ENCODE measurements around the gene PUM1.

PUM1 gene

DNA sequence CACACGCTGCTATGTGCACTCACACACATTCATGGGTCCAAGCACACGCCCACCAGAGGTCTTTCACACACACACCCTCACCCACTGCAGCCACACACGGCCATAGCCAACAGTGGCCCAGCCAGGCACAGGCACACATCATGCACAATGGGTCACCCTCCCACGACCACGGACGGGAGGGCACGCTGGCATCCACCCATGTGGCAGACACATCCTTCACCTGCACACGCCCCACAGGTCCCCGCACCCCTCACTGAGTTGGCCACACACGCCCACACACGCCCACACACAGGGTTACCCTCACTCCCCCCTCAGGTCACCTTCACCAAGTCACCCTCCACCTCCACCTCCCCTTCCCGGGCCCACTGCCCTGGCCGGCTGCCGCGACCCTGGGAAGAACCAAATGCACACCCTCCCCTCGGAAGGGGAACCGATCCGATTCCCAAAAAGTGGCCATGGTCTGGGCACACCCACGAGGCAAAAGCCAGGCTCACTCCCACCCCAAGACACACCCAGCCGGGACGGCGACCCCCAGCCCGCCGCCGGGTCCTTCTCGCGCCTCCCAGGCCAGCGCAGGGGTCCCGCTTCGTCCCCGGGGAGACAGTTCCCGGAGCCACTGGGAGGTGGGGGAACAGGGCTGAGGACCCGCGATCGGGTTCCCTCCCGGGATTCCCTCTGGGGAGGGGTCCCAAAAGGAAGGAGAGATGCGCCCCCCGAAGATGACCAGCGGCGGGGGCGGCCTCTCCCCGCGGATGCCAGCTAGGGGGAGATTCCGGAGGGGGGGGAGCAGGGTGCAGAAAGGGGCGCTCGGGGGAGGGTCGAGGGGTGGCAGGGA, 157.8 kb downstream of the PUM1 start:
- no peak for DNase-seq (ENCODE audit: low read depth in 1 of 2, low spot score in 1 of 2)

DNA sequence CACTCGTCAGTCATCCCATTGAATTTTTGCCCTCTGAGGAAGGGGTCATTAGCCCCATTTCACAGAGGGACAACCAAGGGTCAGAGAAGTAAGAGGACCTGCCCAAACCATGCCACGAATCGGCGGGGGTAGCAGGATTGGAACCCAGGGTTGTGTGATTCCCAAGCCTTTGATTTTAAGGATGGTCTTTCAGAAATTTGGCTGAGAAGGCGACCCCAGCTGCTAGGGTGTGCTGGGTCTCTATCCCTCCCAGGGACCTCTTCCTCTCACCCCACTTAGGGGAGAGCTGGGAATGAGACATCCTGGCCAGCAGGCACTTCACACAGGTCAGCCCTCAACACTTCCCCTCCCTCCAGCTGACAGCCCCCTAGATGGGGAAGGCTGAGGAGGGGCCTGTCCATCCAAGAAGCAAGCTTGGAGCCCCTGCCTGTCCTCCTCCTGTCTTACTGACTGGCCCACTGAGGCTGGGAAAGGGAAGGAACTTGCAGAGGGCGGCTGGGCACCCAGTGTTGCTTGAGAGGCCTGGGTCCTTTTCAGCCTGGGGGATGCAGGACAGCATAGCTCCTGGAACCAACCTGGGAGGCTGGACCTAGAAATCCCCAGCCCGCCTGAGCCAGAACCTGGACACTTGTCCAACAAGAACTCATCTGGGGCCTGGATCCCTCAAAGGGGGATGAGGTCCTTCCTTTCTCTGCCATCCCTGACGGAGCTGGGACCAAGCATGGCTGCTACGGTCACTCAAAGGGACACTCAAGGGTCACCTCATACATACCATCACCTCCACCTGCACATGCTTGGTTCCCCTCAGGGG, 158.7 kb downstream of the PUM1 start:
- DNase-seq (ENCODE audit: low read depth in 1 of 2, low spot score in 1 of 2): no peak

DNA sequence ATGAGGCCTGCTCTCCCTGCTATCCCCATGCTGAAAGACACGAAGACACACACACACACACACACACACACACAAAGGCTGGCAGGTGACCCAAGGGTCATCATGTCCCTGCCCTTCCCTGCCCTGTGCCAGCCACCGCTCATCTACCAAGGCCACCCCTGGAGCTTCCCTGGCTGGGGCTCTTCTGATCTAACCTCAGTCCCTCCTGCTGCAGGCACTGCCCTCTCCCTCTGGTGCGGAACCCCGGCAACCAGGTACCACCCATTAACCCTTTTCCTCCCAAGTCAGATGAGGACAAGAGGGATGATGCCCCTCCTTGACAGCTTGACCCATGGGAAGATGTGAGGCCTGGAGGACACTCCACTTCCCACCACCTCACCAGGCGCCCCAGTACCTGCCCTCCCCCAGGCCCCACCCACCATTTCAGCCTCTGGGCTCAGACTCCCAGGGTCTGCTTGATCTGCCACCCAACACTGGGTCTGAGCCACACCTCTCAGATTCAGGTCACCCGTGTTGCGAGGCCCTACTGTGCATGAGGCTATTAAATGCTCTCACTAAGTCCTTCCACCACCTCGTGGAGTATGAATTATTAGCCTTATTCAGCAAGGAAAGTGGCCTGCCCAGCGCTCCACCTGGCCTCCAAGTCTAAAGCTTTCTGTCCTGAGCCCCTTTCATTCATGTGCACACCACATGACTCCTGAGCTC, 159.4 kb downstream of the PUM1 start:
- DNase-seq (ENCODE audit: low read depth in 1 of 2, low spot score in 1 of 2): no peak

DNA sequence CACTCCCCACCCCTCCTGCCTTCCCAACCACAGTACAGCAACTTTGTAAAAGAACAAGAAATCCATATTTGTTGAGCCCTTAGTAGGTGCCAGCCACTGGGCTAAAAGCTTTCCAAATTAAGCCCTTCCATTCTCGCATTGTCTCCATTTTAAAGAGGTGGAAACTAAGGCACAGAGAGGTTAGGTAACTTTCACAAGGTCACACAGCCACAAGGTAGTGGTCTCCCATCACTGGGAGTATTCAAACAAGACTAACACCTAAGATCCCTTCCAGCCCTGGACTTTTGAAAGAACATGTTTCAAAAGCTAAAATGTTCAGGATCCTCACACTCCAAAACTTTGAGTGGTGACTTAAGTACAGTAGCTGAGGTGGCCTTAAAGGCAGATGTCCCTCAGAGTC, 160.1 kb downstream of the PUM1 start:
- DNase-seq (ENCODE audit: low read depth in 1 of 2, low spot score in 1 of 2): no peak

DNA sequence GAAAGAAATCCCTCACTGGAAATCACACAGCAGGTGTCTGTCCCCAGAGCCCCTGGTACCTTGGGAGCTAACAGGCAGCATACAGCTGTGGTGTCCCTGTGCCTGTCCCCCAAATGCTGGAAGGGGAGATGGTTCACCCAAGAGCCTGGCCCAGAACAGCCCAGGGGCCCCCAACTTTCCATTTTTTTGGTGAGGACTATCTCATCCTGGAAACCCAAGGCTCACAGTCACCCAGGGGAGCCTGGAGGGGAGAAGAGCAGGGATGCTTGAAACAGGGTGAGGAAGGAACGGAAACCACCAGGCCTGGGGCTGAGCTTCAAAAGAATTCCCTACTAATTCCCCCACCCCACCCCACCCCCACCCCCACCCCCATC, 160.6 kb downstream of the PUM1 start:
- DNase-seq (ENCODE audit: low read depth in 1 of 2, low spot score in 1 of 2): no peak

DNA sequence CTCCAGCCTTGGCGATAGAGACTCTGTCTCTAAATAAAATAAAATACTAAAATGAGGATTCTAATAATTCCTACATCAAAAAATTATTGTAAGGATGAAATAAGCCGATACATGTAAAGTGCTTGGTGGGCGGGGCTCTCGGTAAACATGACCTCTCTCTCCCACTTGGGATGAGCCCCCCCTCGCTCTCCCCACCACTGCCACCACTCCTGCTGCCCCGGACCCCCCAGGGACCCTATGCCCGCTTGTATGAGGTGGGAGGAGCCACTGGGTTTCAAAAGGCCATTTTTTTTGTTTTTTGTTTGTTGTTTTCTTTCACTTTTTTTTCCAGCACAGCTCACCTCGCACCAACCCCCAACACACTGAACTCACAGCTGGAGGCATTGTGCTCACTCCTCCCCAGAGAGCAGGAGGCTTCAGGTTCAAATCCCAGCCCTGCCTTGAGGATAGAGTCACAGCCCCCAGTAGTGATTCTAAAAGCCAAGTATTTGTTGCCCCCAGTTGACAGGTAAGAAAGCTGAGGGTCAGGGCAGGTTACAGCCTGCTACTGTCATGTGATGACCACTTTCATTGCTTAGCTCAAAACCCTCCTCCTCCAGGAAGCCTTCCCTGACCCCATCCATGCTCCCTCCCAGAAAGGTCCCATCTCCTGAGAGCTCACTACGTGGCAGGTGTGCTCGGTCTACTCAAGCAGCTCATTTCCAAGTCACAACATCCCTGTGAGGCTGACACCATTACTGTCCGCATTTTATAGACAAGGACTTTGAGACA, 161.1 kb downstream of the PUM1 start:
- no peak for DNase-seq (ENCODE audit: low read depth in 1 of 2, low spot score in 1 of 2)

DNA sequence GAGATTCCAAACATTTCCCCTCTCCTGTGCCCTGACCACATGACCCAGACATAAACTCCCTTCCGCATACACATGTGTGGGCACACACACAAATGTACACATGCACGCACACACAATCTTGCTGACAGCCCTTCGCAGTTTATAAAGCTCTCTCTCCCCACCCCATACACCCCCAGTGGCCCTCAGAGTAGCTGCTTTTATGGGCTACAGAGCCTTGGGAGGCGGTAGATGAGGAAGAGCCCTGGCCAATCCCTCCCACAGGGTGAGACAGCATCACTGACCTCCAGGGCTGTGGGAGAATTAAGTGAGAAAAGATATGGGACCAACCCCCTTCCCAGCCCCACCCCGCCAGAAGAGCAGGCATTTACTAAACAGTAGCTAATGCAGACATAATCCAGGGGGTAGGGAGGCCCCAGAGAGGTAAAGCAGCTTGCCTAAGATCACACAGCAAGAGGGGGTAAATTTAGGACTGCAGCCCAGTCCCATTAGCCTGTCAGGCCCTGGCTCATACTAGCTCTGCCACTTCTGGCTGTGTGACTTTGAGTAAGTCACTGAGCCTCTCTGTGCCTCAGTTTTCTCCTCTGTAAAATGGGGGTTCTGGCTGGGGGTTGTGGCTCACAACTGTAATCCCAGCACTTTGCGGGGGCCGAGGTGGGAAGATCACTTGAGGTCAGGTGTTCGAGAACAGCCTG, 162.0 kb downstream of the PUM1 start:
- DNase-seq (ENCODE audit: low read depth in 1 of 2, low spot score in 1 of 2): no peak

DNA sequence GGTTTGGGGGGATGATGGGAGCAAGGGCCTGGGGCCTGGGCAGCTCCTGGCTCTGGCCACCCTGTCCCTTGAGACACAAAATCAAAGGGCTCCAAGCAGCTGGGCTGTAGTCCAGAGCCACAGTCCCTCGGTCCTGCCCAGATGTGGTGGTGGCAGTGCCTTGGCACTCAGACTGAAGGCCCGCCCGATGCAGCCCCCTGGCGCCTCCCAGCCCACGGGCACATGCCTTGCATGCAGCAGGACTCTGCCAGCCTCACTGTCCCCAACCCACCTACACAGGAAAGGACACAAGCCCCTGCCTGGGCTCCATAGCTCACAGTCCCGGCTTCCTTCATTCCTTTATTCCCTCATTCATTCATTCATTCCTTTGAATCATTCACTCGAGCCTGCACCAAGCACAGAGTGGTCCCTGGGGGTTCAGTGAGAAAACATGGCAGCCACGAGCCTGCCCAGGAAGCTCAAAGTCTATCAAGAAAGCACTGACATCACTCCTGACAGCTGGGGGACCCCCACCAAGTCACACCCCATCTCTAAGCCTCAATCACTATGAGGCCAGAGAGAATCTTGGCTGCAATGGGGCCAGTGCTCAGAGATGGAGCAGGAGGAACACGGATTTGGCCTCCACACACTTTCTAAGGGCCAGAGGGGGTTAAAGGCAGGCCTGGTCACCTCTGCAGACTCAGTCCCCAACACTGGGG, 162.8 kb downstream of the PUM1 start:
- no peak for DNase-seq (ENCODE audit: low read depth in 1 of 2, low spot score in 1 of 2)

DNA sequence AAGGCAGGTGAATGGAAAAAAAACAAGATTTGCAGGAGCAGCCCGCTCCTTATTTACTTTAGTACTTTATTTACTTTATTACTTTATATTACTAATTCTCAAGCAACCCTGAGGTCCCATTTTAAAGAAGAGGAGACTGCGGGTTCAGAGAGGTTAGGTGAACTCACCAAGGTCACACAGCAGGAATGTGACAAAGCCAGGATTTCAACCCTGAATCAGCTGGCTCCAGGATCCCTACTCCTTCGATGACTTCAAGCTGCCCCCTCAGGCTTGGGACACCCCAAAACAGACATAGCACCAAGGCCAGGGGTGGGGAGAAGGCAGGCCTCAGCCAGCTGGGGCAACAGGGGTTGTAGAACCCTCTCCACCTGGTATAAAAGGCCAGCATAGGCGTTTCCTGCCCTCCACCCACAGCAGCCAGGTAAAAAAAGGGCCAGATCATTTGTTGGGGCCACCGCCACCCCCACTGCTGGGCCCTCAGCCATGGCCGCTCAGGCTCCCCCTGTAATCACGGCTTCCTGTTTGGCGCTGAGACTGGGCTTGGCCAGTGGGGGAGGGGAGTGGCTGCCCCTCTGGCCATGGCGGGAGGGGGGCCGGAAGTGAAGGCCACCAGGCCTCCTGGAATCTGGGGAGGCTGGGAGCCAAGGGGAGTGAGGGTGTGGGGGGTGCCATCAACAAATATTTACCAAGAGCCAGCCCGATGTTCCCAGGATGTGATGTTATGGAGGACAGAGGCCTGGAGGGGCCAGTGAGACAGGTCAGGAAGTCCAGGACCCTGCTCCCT, 163.5 kb downstream of the PUM1 start:
- no peak for DNase-seq (ENCODE audit: low read depth in 1 of 2, low spot score in 1 of 2)

DNA sequence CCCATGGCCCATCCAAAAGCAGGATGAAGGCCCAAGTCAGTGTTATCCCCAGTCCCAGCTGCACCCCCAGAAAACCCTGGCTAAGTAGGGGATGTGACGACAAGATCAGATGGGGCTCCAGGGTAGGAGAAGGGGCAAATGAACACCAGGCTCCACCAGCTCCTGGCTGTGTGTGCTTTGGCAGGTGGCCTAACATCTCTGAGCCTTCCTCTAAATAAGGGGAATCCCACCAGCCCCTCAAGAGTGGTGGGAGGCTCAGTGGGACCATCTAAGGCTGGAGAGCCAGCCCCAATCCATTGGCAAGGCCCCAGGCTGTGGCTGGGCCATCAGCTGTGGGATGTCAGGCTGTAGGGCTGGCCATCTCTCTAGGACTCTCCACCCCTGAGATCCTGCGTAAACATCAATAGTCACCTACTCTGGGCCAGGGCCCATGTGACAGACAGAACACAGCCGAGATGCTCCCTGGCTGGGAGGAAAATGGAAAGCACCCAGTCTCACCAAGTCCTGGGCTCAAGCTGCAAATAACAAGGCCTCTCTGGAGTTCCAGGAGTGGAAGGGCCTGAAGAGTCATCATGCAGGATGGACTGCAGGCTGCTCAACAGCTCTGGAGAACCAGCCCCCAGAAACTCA, 164.5 kb downstream of the PUM1 start:
- no peak for DNase-seq (ENCODE audit: low read depth in 1 of 2, low spot score in 1 of 2)

DNA sequence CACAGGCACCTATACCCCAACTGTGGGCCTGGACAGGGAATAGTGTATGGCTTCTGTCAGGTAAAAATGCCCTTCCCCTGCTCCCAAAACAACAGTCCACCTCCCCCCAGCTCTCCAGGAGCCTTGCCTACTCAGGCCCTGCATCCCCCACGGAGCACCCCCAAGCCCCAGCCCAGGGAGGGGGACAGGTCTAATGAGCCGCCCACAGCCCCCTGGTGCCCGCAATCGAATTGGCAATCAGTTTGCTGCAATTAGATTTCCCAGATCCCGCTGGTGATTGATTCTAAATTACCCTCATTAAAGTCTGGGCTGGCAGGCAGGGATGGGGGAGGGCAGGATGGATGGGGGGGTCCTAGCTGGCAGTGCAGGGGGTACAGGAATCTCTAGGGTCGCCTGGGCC, 165.0 kb downstream of the PUM1 start:
- DNase-seq (ENCODE audit: low read depth in 1 of 2, low spot score in 1 of 2): no peak

DNA sequence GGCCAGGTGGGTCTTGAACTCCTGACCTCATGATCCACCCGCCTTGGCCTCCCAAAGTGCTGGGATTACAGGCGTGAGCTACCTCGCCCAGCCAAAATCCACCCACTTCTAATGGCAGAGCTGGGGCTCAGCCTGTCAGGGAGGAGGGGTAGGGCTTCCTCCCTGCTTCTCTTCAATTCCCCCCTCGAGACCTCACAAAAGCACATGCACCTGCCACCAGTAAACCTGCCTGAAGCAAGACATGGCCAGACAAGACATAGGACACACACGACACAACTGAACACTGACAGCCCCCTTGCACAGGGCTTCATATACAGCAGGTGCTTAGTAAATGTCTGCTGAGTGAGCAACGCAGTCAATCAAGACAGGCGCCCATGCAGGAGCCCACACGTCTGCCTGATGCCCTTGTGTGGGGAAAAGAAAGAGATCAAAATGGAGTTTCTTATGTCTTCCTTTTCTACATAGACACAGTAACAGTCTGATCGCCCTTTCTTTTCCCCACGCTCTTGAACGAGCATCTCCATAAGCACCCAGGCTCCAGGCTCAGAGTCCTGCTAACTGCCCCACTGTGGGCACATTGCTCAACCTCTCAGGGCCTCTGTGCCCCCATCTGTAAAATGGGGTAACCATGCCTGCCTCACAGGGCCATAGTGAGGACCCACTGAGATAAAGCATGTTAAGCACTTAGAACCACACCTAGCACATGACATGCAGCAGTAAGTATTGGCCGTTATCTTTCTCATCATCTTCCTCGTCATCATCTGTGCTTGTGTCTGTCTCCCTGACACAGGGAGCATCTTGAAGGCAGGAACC, 165.7 kb downstream of the PUM1 start:
- DNase-seq (ENCODE audit: low read depth in 1 of 2, low spot score in 1 of 2): no peak

DNA sequence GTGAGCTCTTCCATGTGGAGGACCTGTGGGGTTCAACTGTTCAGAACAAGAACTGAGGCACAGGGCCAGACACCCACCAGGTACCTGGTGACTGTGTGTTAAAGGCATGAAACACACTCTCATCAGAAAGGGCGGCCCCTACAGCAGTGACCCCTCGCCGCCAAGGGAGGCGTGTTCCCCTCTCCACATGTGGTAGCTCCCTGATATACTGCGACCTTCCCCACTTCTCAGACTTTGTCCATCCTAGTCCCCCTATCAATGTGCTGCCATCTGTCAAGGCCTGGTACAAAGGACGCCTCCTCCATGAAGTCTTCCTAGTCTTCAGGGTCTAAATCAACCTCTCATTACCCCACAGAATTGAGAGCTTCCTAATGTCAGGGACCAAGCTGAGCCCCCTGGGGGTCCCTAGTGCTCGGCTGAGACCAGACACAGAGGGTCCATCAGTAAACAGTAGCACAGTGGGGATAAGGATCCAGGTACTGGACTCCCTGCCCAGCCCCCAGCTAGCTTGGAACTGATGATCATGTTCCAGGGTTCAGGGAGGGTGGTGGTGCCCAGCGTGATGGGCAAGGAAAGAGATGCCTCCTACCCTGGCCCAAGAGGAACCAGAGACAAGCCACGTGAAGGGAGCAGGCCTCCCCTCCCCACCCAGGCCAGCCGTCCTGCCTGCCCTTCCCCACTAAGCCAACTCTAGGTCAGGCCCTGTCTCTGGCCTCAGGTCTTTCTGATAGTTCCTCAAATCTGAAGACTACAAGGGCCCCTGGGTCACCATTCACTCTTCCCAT, 167.3 kb downstream of the PUM1 start:
- no peak for DNase-seq (ENCODE audit: low read depth in 1 of 2, low spot score in 1 of 2)

DNA sequence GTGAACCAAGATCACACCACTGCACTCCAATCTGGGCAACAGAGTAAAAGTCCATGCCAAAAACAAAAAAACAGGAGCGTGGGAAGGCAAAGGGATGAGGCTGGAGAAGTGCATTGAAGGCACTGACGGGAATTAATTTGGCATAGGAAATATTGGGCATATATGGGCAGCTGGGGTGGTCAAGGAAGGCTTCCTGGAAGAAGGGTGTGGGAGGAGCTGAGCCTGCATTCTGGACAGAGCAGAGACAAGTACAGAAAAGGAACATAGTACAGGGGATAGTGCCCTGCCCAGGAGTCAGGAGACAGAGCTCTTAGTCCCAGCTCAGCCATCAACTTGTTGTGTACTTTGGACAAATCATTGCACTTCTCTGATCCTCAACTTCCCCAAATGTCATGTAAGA, 168.6 kb downstream of the PUM1 start:
- no peak for DNase-seq (ENCODE audit: low read depth in 1 of 2, low spot score in 1 of 2)

DNA sequence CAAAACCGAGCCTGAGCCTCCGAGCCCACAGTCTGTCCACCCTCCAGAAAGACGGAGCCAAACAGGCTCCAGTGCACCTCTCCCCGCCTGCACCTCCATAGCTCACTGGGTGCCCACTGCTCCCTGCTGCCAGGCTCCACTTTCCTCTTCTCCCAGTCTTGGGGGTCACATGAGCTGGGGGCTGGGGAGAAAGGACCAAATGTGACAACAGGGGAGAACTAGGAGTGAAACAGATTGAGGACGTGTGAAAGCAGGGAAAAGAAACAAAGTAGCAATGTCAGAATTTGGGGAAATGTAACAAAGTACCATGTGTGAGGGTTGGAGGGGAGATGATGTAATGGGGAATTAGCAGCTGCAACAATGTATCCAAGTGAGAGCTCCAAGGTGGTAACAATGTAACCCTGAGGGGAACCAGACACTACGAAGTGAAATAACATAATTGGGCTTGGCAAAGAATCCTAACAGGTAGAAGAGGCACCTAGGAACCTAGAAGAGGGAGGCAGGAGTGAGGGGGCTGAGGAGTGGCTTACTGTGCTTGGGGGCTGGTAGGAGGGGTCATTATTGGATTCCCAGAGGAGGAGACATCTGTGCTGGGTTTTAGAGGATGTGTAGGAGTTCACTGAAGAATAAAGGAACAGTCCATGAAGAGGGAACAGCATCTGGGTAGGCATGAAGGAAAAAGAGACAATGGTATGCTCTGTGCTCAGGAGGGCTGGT, 169.4 kb downstream of the PUM1 start:
- no peak for DNase-seq (ENCODE audit: low read depth in 1 of 2, low spot score in 1 of 2)

DNA sequence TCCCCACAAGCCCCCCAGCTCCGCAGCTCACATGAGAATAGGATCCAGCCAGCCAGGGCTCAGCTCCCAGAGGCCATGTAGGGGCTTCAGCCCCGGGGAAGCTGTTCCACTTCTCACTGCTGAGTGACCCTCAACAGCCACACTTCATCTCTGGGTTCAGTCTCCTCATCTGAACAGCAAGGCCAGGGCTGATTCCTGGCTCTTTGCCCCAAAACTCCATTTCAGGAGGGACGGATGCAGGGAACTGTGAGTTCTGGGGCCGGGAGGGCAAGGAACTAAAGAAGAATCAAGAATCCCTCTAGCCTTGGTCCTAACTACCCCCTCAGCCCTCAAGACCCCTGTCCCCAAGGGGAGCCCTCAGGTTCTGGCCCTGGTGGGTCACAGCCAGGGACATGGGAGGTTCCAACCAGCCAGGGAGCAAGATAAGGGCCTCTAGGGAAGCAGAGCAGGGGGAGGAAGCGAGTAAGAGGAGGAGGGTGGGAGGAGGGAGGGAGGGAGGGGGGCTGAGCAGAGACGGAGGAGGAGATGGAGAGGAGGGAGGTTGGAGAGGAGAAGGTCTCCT, 170.1 kb downstream of the PUM1 start:
- no peak for DNase-seq (ENCODE audit: low read depth in 1 of 2, low spot score in 1 of 2)

Measured in activated CD4-positive, alpha-beta T cell treated with anti-CD3 and anti-CD28 coated beads, Interleukin-2, amount 50 U/mL, for 24 hours (primary cell).